ENCODE data around the gene SATB1. TPM values are rescaled to one million over a fixed set of nuclear protein-coding genes. Genes with fewer than 3 reads are reported as not detected.

The SATB1 gene
- total RNA-seq, 1 donor from 2014 or later: 2.0 TPM

- no peak for DNase-seq (ENCODE audit: low read depth)
- H3K4me3 ChIP-seq (ENCODE audit: low read depth, low read length): no peak overlapping the region
- no peak for TF ChIP-seq CTCF (conservative IDR thresholded peaks at IDR 0.05; ENCODE audit: low read depth, low read length)
Observed at GRCh38 chr3:18300916-18301315, 124.2 kb downstream of the SATB1 start.

- H3K4me3 ChIP-seq (ENCODE audit: low read depth, low read length): no peak overlapping the region
- no peak for TF ChIP-seq CTCF (conservative IDR thresholded peaks at IDR 0.05; ENCODE audit: low read depth, low read length)
- no peak for DNase-seq (ENCODE audit: low read depth)
Observed at GRCh38 chr3:18297126-18297525, 128.0 kb downstream of the SATB1 start.

Data from epithelial cell of proximal tubule (primary cell).